ENCODE data around the gene ABCD3. TPM values are rescaled to one million over a fixed set of nuclear protein-coding genes. Genes with fewer than 3 reads are reported as not detected.
"Not testable (repeated sequence)": the region's sequence is repeated elsewhere in the genome, so short reads cannot be mapped to it uniquely, and the experiment has no call there.

Gene ABCD3
- 10 to 100 TPM; 35.5 to 38.5 TPM for total RNA-seq

DNA sequence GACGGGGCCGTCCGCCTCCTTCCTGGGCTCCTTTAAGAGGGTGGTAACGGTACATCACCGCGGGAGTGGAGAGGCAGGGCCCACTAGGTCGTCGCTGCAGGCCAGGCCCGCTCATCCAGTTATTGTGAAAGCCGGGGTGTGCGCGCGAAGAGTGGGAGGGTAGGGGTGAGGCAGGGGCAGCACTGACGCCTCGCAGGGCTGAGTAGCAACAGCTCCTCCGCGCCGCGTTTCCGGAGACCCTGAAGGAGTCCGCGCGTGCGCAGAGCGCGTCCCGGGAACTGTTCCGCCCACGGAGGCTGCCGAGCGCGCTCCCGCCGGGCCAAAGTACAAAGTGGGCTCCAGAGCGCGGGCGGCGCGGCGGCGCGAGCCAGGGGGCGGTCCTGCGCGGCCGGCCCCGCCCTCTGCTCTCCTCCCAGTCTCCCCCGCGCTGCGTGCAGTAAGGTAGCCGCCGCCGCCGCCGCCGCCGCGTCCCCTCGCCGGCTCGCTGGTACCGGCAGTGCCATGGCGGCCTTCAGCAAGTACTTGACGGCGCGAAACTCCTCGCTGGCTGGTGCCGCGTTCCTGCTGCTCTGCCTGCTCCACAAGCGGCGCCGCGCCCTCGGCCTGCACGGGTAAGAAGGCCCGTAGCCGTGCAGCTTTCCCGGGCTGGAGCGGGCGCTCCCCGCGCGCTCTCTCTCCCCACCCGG, at the start of gene ABCD3:
Gene ABCD3 (plus strand): TSS at position 412 of the 686 bp plus-strand sequence. CDS start 90 bp downstream, at position 502.
- intact Hi-C loops (cut with DNase I): loop anchor here (5.0 kb wide), 1 partner anchor 384 kb away; no protein-coding TSS in a partner anchor
- Histone ChIP-seq H3K4me3 (peak within 1 kb of the TSS; percentile 93 to 98), H3K36me3 (no peaks in the 10 kb centered on the region), H3K27me3 (replicated peaks; ENCODE audit: insufficient read depth) (no peaks in the 10 kb centered on the region), H3K4me1 (replicated peaks) (peaks cover 5% of the 10 kb centered on the region), H3K9me3 (no peaks in the 10 kb centered on the region), H3K27ac (peak within 1 kb of the TSS; percentile 87 to 92)
- peak; percentile 96 for DNase-seq (ENCODE audit: low spot score)
- TF ChIP-seq POLR2A (IDR thresholded peaks at IDR 0.05) (peak; percentile 91), POLR2AphosphoS5 (IDR thresholded peaks at IDR 0.05) (peak; percentile 77)
- TF ChIP-seq, protein P1, sequence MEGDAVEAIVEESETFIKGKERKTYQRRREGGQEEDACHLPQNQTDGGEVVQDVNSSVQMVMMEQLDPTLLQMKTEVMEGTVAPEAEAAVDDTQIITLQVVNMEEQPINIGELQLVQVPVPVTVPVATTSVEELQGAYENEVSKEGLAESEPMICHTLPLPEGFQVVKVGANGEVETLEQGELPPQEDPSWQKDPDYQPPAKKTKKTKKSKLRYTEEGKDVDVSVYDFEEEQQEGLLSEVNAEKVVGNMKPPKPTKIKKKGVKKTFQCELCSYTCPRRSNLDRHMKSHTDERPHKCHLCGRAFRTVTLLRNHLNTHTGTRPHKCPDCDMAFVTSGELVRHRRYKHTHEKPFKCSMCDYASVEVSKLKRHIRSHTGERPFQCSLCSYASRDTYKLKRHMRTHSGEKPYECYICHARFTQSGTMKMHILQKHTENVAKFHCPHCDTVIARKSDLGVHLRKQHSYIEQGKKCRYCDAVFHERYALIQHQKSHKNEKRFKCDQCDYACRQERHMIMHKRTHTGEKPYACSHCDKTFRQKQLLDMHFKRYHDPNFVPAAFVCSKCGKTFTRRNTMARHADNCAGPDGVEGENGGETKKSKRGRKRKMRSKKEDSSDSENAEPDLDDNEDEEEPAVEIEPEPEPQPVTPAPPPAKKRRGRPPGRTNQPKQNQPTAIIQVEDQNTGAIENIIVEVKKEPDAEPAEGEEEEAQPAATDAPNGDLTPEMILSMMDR (IDR thresholded peaks at IDR 0.05): no peak
- under 1% methylated on average over 57 of the region's 84 CpGs for WGBS

DNA sequence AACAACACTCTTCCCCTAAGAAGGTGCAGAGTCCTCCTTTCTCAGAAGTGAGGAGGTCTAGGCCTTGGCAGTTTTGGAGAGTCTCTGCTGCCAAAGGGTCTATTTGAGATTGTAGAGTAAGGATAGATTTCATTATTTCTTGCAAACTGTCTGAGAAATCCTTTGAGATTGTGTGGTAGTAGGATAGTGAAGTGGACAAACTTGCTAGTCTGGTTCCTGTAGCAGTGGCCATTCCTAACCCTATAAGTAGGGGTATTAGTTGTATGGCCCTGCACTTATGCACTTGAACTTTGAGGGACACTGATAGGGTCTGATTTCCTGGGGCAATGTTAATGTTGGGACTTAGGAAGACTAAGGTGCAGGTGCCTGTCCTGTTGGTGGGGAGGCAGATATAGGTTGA, 45.4 kb upstream of the ABCD3 start:
- H3K27me3 ChIP-seq (replicated peaks; ENCODE audit: insufficient read depth); H3K4me1 ChIP-seq (replicated peaks); DNase-seq (ENCODE audit: low spot score); H3K9me3 ChIP-seq; H3K4me3 ChIP-seq; H3K36me3 ChIP-seq; H3K27ac ChIP-seq; intact Hi-C loops (cut with DNase I): not testable (repeated sequence)

DNA sequence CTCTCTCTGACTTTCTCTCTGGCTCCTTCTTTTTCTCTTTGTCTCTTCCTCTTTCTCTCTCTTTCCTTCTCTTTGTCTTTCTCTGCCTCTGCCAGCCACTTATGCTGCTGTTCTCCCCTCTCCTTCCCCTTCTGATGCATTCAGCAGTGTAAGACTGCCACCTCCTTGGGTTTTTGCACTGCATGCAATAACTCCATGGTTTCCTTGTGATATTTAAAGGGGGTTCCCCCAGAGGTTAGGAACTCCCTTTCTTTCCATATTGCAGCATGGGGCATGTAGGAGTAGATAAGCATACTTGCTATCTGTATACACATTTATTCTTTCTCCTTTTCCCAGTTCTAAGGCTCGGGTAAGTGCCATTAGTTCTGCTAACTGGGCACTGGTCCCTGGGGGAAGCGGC, 44.9 kb upstream of the ABCD3 start:
- 47% methylated on average over 2 of the region's 2 CpGs for WGBS
- intact Hi-C loops (cut with DNase I); H3K9me3 ChIP-seq; H3K36me3 ChIP-seq; H3K27ac ChIP-seq; DNase-seq (ENCODE audit: low spot score); H3K27me3 ChIP-seq (replicated peaks; ENCODE audit: insufficient read depth); H3K4me3 ChIP-seq; H3K4me1 ChIP-seq (replicated peaks): not testable (repeated sequence)

DNA sequence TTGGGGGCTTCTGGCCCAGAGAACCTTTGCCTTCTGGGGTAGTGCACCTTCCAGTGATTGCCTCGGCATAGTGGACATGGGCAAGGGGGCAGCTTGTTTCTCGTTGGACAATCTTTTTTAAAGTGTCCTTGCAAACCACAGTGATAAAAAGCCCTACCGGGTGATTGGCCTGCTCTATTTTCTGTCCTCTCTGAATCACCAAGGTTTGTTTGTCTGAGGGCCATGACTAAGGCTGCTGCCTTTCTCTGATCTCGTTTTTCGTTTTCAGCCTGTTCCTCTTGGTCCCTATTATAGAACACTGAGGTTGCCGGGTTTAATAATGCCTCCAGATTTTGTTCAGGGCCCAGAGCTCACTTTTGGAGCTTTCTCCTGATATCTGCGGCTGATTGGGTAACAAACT, 42.5 kb upstream of the ABCD3 start:
- H3K27me3 ChIP-seq (replicated peaks; ENCODE audit: insufficient read depth); H3K4me1 ChIP-seq (replicated peaks); H3K4me3 ChIP-seq; H3K27ac ChIP-seq; intact Hi-C loops (cut with DNase I); DNase-seq (ENCODE audit: low spot score); H3K36me3 ChIP-seq; H3K9me3 ChIP-seq: not testable (repeated sequence)
- 85% methylated on average over 7 of the region's 7 CpGs for WGBS

DNA sequence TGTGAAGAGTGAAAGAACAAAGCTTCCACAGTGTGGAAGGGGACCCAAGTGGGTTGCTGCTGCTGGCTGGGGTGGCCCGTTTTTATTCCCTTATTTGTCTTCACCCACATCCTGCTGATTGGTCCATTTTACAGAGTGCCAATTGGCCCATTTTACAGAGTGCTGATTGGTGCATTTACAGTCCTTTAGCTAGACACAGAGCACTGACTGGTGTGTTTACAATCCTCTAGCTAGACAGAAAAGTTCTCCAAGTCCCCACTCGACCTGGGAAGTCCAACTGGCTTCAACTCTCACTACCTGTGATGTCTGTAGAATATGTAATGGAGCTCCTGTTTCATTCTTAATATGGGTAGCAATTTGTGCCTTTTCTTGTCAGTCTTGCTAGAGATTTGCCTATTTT, 39.7 kb upstream of the ABCD3 start:
- H3K27me3 ChIP-seq (replicated peaks; ENCODE audit: insufficient read depth); H3K9me3 ChIP-seq; H3K4me1 ChIP-seq (replicated peaks); H3K27ac ChIP-seq; H3K4me3 ChIP-seq; intact Hi-C loops (cut with DNase I); DNase-seq (ENCODE audit: low spot score); H3K36me3 ChIP-seq: not testable (repeated sequence)
- WGBS: 64% methylated on average over 2 of the region's 2 CpGs

DNA sequence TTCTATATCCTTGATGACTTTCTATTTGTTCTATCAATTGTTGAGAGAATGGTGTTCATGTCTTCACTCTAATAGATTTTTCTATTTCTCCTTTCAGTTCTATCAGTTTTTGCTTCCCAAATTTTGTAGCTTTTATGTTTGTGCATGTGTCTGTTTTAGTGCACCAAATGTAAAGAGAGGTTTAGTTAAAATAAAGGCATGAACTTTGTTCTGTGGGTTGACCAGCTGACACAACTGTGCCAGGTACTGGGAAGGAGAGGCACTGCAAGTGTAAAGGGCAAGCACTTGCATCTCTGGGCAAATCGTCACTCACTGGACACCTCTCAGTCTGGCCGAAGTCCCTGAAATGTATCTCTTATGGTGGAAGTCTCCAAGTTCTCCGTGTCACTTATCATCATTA, 38.6 kb upstream of the ABCD3 start:
- Histone ChIP-seq H3K27me3 (replicated peaks; ENCODE audit: insufficient read depth) (no peaks in the 10 kb centered on the region), H3K36me3 (no peaks in the 10 kb centered on the region), H3K4me3 (no peak overlapping the region), H3K9me3 (no peaks in the 10 kb centered on the region), H3K27ac (no peak overlapping the region), H3K4me1 (replicated peaks) (peaks cover under 1% of the 10 kb centered on the region)
- intact Hi-C loops (cut with DNase I): no loop called here
- TF ChIP-seq POLR2A (IDR thresholded peaks at IDR 0.05) (no peak), POLR2AphosphoS5 (IDR thresholded peaks at IDR 0.05) (no peak)
- TF ChIP-seq, protein P1 (IDR thresholded peaks at IDR 0.05): no peak
- no peak for DNase-seq (ENCODE audit: low spot score)
- WGBS: 92% methylated on average over 3 of the region's 3 CpGs

DNA sequence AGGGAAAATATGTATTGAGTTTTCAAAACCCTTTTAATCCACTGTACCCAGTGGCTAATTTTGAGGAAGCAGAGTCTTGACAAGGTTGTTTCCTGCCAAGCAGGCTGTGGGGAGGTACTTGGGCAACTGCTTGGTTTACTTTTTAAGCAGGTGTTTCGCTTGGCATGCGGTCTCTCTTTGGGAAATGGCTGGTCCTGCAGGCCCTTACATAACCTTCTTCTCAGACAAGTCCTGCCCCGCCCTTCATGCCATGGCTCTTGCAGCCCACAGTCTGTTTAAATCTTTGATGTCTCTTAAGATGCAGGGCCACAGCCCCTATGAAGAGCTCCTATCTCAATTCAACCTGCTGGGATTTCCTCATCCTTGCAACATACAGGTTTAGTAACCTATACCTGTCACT, 36.0 kb upstream of the ABCD3 start:
- no peaks in the 10 kb centered on the region for H3K27me3 ChIP-seq (replicated peaks; ENCODE audit: insufficient read depth)
- peak; percentile 83 for DNase-seq (ENCODE audit: low spot score)
- TF ChIP-seq POLR2AphosphoS5 (IDR thresholded peaks at IDR 0.05): peak; percentile 77
- TF ChIP-seq, protein P1 (IDR thresholded peaks at IDR 0.05): no peak
- peaks cover 3% of the 10 kb centered on the region for H3K4me1 ChIP-seq (replicated peaks)
- no peak overlapping the region for H3K27ac ChIP-seq
- H3K9me3 ChIP-seq: no peaks in the 10 kb centered on the region
- H3K4me3 ChIP-seq: no peak overlapping the region
- 59% methylated on average over 3 of the region's 3 CpGs for WGBS
- intact Hi-C loops (cut with DNase I): no loop called here
- no peaks in the 10 kb centered on the region for H3K36me3 ChIP-seq
